PC-3 (cell line): Measurements from ENCODE around the gene FKBP1A. TPM values are rescaled to one million over a fixed set of nuclear protein-coding genes. Genes with fewer than 3 reads are reported as not detected.
A peak's percentile ranks its signal among the peaks of the same experiment; 100 is the strongest.

Source experiments
- ATAC-seq: fragments of 200-7000 bp; cut with Tn5 transposase; 2 replicates; pipeline ENCODE4 v1.9.1; 2020; ENCODE audit warnings: mild to moderate bottlenecking, moderate library complexity
- BruUV-seq: library from RNA; stranded (reverse); fragments of 400-500 nt; replicated peaks from 2 replicates; lab custom pipeline; 2021; lab: Mats Ljungman, UMichigan
- CTCF ChIA-PET: fragments of 300-600 bp; sonication (Branson Sonifier 250); formaldehyde crosslinking; loops from one replicate; lab custom pipeline; 2022; ENCODE audit warnings: antibody characterized with exemption; lab: Charles Lee
- POLR2A ChIA-PET: fragments of 300-600 bp; sonication (Branson Sonifier 250); formaldehyde crosslinking; loops from one replicate; lab custom pipeline; 2022; ENCODE audit warnings: antibody characterized with exemption; ENCODE audit not compliant: unreplicated experiment; lab: Charles Lee
- DNase-seq: peaks from one replicate; pipeline ENCODE4 v3.0.0-alpha.2; 2015
- H2AFZ ChIP-seq: fragments of 300-600 bp; sonication (generic); 2 replicates; pipeline ENCODE4 v1.6.0; 2016; ENCODE audit warnings: antibody characterized with exemption, low read length
- H3F3A ChIP-seq: fragments of 300-600 bp; sonication (generic); one replicate; pipeline ENCODE4 v1.6.0; 2017; ENCODE audit warnings: antibody characterized with exemption, low read length, control low read depth, mild to moderate bottlenecking; ENCODE audit not compliant: unreplicated experiment
- H3K27ac ChIP-seq: fragments of 300-600 bp; sonication (generic); 2 replicates; pipeline ENCODE4 v1.5.1; 2016; ENCODE audit warnings: mild to moderate bottlenecking, low read length
- H3K27me3 ChIP-seq: fragments of 300-600 bp; sonication (generic); 2 replicates; pipeline ENCODE4 v1.6.1; 2016; ENCODE audit warnings: low read length, mixed read lengths
- H3K36me3 ChIP-seq: fragments of 300-600 bp; sonication (generic); 2 replicates; pipeline ENCODE4 v1.6.1; 2016; ENCODE audit warnings: low read depth, mixed run types, low read length, mixed read lengths
- H3K4me1 ChIP-seq: fragments of 300-600 bp; sonication (generic); 2 replicates; pipeline ENCODE4 v1.5.1; 2016; ENCODE audit warnings: low read length; ENCODE audit not compliant: insufficient read depth
- H3K4me2 ChIP-seq: fragments of 300-600 bp; sonication (generic); 2 replicates; pipeline ENCODE4 v1.6.0; 2016; ENCODE audit warnings: low read length
- H3K4me3 ChIP-seq: fragments of 300-600 bp; sonication (generic); 2 replicates; pipeline ENCODE4 v1.5.1; 2016; ENCODE audit warnings: mild to moderate bottlenecking, low read length, mixed read lengths
- H3K79me2 ChIP-seq: fragments of 300-600 bp; sonication (generic); 2 replicates; pipeline ENCODE4 v1.6.1; 2017; ENCODE audit warnings: low read length, mixed read lengths
- H3K9ac ChIP-seq: fragments of 300-600 bp; sonication (generic); 2 replicates; pipeline ENCODE4 v1.6.0; 2016; ENCODE audit warnings: mild to moderate bottlenecking, low read length
- H3K9me2 ChIP-seq: fragments of 300-600 bp; sonication (generic); replicated peaks from 2 replicates; pipeline ENCODE4 v1.6.1; 2016; ENCODE audit warnings: mixed run types, low read length, mixed read lengths
- H3K9me3 ChIP-seq: fragments of 300-600 bp; sonication (generic); 2 replicates; pipeline ENCODE4 v1.6.1; 2016; ENCODE audit warnings: low read length, mixed read lengths
- H4K20me1 ChIP-seq: fragments of 300-600 bp; sonication (generic); 2 replicates; pipeline ENCODE4 v1.6.1; 2016; ENCODE audit warnings: low read length, mixed read lengths
- EZH2 ChIP-seq: fragments of 300-600 bp; sonication (generic); IDR thresholded peaks from one replicate; pipeline ENCODE4 v1.6.1; 2017; ENCODE audit warnings: antibody characterized with exemption, mild to moderate bottlenecking, low read length; ENCODE audit not compliant: unreplicated experiment
- EZH2phosphoT487 ChIP-seq: fragments of 300-600 bp; sonication (generic); IDR thresholded peaks from 2 replicates; pipeline ENCODE4 v1.6.1; 2018; ENCODE audit warnings: mild to moderate bottlenecking, antibody characterized with exemption, low read length, borderline replicate concordance
- intact Hi-C: fragments of 100-400 bp; cut with micrococcal nuclease; formaldehyde crosslinking; loops from 2 replicates; pipeline ENCODE4 v1.9.0; 2023
- total RNA-seq: library from RNA; depleted of rRNA; stranded (reverse); fragments of >200 nt; gene quantifications from 2 replicates; pipeline ENCODE4 v1.2.3, GENCODE V29; 2014
- TF ChIP-seq, protein P1 (sequence below): fragments of 300-600 bp; sonication (generic); conservative IDR thresholded peaks from 2 replicates; pipeline ENCODE4 v1.5.1; 2017; ENCODE audit warnings: antibody characterized with exemption, low read depth, mild to moderate bottlenecking, low read length

FKBP1A gene
- total RNA-seq, 1 experiment from 2014 or later, result 178 TPM

DNA sequence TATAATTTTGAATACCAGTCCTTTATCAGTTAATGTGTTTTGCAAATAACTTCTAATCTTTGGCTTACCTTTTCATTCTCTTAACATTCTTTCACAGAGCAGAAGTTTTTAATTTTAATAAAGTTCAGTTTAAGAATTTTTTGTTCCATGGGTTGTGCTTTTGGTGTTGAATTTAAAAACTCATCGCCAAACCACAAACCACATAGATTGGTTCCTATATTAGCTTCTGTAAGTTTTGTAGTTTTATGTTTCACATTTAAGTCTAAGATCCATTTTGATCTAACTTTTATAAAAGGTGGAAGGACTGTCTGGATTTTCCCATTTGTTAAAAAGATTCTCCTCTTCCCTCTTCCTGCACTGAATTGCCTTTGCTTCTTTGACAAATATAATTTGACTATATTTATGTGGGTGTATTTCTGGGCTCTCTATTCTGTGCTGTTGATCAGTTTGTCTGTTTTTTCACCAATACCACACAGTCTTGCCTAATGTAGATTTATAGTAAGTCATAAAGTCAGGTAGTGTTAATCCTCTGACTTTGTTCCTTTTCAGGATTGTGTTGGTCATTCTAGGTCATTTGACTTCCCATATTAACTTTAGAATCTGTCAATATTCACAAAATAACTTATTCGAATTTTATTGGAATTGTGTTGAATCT, 46.4 kb downstream of the FKBP1A start:
- no TSS peak for BruUV-seq
- peaks cover 21% of the 10 kb centered on the region; the same call in 1 of the 2 replicates for H3K4me1 ChIP-seq
- no peak for ATAC-seq

DNA sequence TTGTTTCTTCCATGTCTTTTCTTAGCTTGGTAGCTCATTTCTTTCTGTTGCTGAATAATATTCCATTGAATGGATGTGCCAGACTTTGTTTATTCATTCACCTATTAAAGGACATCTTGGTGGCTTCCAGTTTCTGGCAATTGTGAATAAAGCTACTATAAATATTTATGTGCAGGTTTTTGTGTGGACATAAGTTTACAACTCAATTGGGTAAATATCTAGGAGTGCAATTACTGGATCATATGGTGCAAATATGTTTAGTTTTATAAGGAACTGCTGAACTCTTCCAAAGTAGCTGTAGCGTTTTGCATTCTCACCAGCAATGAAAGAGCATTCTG, 47.1 kb downstream of the FKBP1A start:
- Histone ChIP-seq H3K27ac (no peak overlapping the region), H3K9ac (no peak overlapping the region), H3K4me1 (peaks cover 21% of the 10 kb centered on the region; the same call in 1 of the 2 replicates), H3K27me3 (no peaks in the 10 kb centered on the region), H3F3A (peaks cover 5% of the 10 kb centered on the region), H4K20me1 (no peaks in the 10 kb centered on the region), H3K4me3 (no peak overlapping the region), H3K4me2 (no peak overlapping the region), H3K79me2 (peaks cover 4% of the 10 kb centered on the region; the same call in 1 of the 2 replicates), H2AFZ (no peak overlapping the region), H3K36me3 (0 out of 2 replicates have a peak, but pooled peaks cover 5% of the 10 kb centered on the region), H3K9me2 (no peaks in the 10 kb centered on the region), H3K9me3 (no peaks in the 10 kb centered on the region)
- peak; percentile 18; the same call in 1 of the 2 replicates for ATAC-seq
- ChIA-PET CTCF (interaction anchor here (0.7 kb wide), 1 partner anchor 158 kb away, joined by 3 read pairs; no protein-coding TSS in a partner anchor), POLR2A (interaction anchor here (0.6 kb wide), 1 partner anchor 69 kb away, joined by 5 read pairs; no protein-coding TSS in a partner anchor)
- TF ChIP-seq, protein P1, sequence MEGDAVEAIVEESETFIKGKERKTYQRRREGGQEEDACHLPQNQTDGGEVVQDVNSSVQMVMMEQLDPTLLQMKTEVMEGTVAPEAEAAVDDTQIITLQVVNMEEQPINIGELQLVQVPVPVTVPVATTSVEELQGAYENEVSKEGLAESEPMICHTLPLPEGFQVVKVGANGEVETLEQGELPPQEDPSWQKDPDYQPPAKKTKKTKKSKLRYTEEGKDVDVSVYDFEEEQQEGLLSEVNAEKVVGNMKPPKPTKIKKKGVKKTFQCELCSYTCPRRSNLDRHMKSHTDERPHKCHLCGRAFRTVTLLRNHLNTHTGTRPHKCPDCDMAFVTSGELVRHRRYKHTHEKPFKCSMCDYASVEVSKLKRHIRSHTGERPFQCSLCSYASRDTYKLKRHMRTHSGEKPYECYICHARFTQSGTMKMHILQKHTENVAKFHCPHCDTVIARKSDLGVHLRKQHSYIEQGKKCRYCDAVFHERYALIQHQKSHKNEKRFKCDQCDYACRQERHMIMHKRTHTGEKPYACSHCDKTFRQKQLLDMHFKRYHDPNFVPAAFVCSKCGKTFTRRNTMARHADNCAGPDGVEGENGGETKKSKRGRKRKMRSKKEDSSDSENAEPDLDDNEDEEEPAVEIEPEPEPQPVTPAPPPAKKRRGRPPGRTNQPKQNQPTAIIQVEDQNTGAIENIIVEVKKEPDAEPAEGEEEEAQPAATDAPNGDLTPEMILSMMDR, result no peak
- no peak for TF ChIP-seq EZH2phosphoT487
- no peak for DNase-seq
- intact Hi-C loops, result no loop called here
- no TSS peak for BruUV-seq

More for the DNA sequence above, 46.4 kb downstream of the FKBP1A start:
- no peaks in the 10 kb centered on the region for H4K20me1 ChIP-seq
- H3K9me2 ChIP-seq, result no peaks in the 10 kb centered on the region
- H3F3A ChIP-seq, result no peaks in the 10 kb centered on the region
- no peak overlapping the region for H3K9ac ChIP-seq
- intact Hi-C loops, result no loop called here
- H3K27ac ChIP-seq, result no peak overlapping the region
- no peak for DNase-seq
- ChIA-PET CTCF (interaction anchor here (0.7 kb wide), 1 partner anchor 157 kb away, joined by 3 read pairs; no protein-coding TSS in a partner anchor), POLR2A (no interaction called here)
- no peak overlapping the region for H3K4me2 ChIP-seq
- no peaks in the 10 kb centered on the region for H3K27me3 ChIP-seq
- H2AFZ ChIP-seq, result no peak overlapping the region
- no peaks in the 10 kb centered on the region for H3K9me3 ChIP-seq
- peaks cover 10% of the 10 kb centered on the region for H3K36me3 ChIP-seq
- peaks cover 4% of the 10 kb centered on the region; the same call in 1 of the 2 replicates for H3K79me2 ChIP-seq
- H3K4me3 ChIP-seq, result no peak overlapping the region
- TF ChIP-seq EZH2, result no peak
- TF ChIP-seq EZH2phosphoT487, result no peak
- TF ChIP-seq, protein P1, result no peak
